RWPE2 (cell line): ENCODE measurements around the gene BMP7.

Source experiments
- ATAC-seq: fragments of 200-7000 bp; cut with Tn5 transposase; 3 replicates; pipeline ENCODE4 v1.9.1; 2021; ENCODE audit warnings: low read depth
- DNase-seq: peaks from one replicate; pipeline ENCODE4 v3.0.0-alpha.2; 2020; ENCODE audit warnings: low spot score
- H3K27ac ChIP-seq: fragments of 450-650 bp; 2 replicates; pipeline ENCODE4 v1.5.1; 2017; ENCODE audit warnings: mild to moderate bottlenecking; ENCODE audit not compliant: poor library complexity, severe bottlenecking
- H3K27me3 ChIP-seq: fragments of 250-450 bp; sonication (Bioruptor Pico); 2 replicates; pipeline ENCODE4 v1.5.1; 2021; ENCODE audit warnings: mild to moderate bottlenecking, moderate library complexity; ENCODE audit not compliant: insufficient read depth, poor library complexity, severe bottlenecking
- H3K36me3 ChIP-seq: fragments of 250-450 bp; sonication (Bioruptor Pico); 2 replicates; pipeline ENCODE4 v1.5.1; 2020; ENCODE audit warnings: low read depth, mild to moderate bottlenecking, moderate library complexity
- H3K4me1 ChIP-seq: fragments of 250-450 bp; sonication (Bioruptor Pico); 2 replicates; pipeline ENCODE4 v1.5.1; 2021; ENCODE audit warnings: mild to moderate bottlenecking, moderate library complexity; ENCODE audit not compliant: insufficient read depth, poor library complexity, severe bottlenecking
- H3K4me3 ChIP-seq: fragments of 250-450 bp; sonication (Bioruptor Pico); 2 replicates; pipeline ENCODE4 v1.5.1; 2021; ENCODE audit warnings: mild to moderate bottlenecking, moderate library complexity; ENCODE audit not compliant: severe bottlenecking
- H3K9me3 ChIP-seq: fragments of 250-450 bp; sonication (Bioruptor Pico); 2 replicates; pipeline ENCODE4 v1.5.1; 2021; ENCODE audit warnings: mild to moderate bottlenecking, moderate library complexity; ENCODE audit not compliant: severe bottlenecking
- TF ChIP-seq, protein P1 (sequence below): fragments of 450-650 bp; IDR thresholded peaks from one replicate; pipeline ENCODE4 v1.5.1; 2017; ENCODE audit warnings: mild to moderate bottlenecking, moderate library complexity; ENCODE audit not compliant: poor library complexity, severe bottlenecking

Gene BMP7

GRCh38 chr20:57275334-57275733, 8.9 kb upstream of the BMP7 start:
- H3K4me1 ChIP-seq: no peaks in the 10 kb centered on the region
- H3K27me3 ChIP-seq: peaks cover 85% of the 10 kb centered on the region
- no peak for DNase-seq
- no peak overlapping the region for H3K27ac ChIP-seq
- TF ChIP-seq, protein P1, sequence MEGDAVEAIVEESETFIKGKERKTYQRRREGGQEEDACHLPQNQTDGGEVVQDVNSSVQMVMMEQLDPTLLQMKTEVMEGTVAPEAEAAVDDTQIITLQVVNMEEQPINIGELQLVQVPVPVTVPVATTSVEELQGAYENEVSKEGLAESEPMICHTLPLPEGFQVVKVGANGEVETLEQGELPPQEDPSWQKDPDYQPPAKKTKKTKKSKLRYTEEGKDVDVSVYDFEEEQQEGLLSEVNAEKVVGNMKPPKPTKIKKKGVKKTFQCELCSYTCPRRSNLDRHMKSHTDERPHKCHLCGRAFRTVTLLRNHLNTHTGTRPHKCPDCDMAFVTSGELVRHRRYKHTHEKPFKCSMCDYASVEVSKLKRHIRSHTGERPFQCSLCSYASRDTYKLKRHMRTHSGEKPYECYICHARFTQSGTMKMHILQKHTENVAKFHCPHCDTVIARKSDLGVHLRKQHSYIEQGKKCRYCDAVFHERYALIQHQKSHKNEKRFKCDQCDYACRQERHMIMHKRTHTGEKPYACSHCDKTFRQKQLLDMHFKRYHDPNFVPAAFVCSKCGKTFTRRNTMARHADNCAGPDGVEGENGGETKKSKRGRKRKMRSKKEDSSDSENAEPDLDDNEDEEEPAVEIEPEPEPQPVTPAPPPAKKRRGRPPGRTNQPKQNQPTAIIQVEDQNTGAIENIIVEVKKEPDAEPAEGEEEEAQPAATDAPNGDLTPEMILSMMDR: no peak
- no peaks in the 10 kb centered on the region for H3K9me3 ChIP-seq
- H3K4me3 ChIP-seq: no peak overlapping the region
- no peaks in the 10 kb centered on the region for H3K36me3 ChIP-seq
- no peak for ATAC-seq

- H3K4me3 ChIP-seq: no peak overlapping the region
- H3K27ac ChIP-seq: no peak overlapping the region
- no peaks in the 10 kb centered on the region for H3K36me3 ChIP-seq
- peaks cover 85% of the 10 kb centered on the region for H3K27me3 ChIP-seq
- no peaks in the 10 kb centered on the region for H3K4me1 ChIP-seq
- ATAC-seq (no peak), DNase-seq (no peak)
- TF ChIP-seq, protein P1: no peak
- no peaks in the 10 kb centered on the region for H3K9me3 ChIP-seq
Measured at GRCh38 chr20:57274846-57275245, 8.4 kb upstream of the BMP7 start.

- H3K4me1 ChIP-seq: no peaks in the 10 kb centered on the region
- H3K27me3 ChIP-seq: peaks cover 85% of the 10 kb centered on the region
- TF ChIP-seq, protein P1: no peak
Measured at GRCh38 chr20:57274299-57274698, 7.9 kb upstream of the BMP7 start.

GRCh38 chr20:57272883-57273535, 6.6 kb upstream of the BMP7 start:
- H3K27ac ChIP-seq: no peak overlapping the region
- DNase-seq (no peak), ATAC-seq (peak; percentile 48)
- H3K4me1 ChIP-seq: no peaks in the 10 kb centered on the region
- no peaks in the 10 kb centered on the region for H3K9me3 ChIP-seq
- TF ChIP-seq, protein P1: no peak
- no peaks in the 10 kb centered on the region for H3K36me3 ChIP-seq
- H3K4me3 ChIP-seq: no peak overlapping the region
- peaks cover 88% of the 10 kb centered on the region for H3K27me3 ChIP-seq

More at GRCh38 chr20:57274299-57274698, 7.9 kb upstream of the BMP7 start:
- Histone ChIP-seq H3K4me3 (no peak overlapping the region), H3K27ac (no peak overlapping the region), H3K36me3 (no peaks in the 10 kb centered on the region), H3K9me3 (no peaks in the 10 kb centered on the region)
- DNase-seq (no peak), ATAC-seq (no peak)

DNA sequence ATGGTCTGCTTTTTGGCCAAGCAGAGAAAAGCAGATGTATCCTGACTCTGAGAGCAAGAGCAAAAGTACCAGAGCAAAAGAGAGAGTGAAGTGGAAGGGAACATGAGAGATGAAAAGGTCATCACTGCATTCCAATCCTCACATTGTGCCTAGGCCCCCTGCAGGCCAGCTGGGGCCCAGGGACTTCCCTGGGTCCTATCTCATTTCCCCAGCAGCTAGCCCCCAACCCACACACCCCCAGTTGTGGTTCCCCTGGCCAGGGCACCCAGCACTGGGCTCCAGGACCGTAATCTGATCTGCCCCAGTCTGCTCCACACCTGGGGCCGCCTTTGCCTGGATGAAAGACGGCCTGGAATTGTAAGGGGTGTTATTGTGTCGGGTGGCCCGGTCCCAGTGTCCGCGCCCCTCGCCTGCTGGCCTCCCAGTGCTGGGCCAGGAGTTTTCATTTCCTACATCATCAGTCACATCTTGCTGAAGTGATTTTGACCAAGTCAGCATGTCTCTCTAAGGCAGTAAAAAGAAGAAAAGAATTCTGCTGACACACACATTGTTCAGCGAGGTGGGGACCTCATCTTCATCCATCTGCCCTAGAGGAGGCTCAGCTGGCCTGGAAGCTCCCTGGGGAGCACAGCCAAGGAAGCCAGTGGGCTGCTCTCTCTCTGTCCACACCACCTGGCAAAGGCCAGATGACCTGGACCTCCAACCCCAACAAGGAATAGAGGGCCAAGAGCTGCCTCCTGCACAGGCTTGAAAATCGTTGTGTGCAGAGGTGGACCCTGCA, 4.0 kb upstream of the BMP7 start:
- Histone ChIP-seq H3K4me3 (no peak overlapping the region), H3K27ac (no peak overlapping the region), H3K4me1 (no peaks in the 10 kb centered on the region), H3K9me3 (no peaks in the 10 kb centered on the region), H3K36me3 (no peaks in the 10 kb centered on the region), H3K27me3 (peaks cover 96% of the 10 kb centered on the region)
- no peak for ATAC-seq
- no peak for DNase-seq
- TF ChIP-seq, protein P1: no peak
